GM12878 (cell line): Measurements from ENCODE around the gene EDNRB. TPM values are rescaled to one million over a fixed set of nuclear protein-coding genes. Genes with fewer than 3 reads are reported as not detected.

ENCODE experiments used
- ATAC-seq: fragments of 200-7000 bp; cut with Tn5 transposase; 3 replicates; pipeline ENCODE4 v1.9.1; 2020; ENCODE audit warnings: mild to moderate bottlenecking, moderate library complexity
- BruUV-seq: library from RNA; stranded (reverse); fragments of 400-500 nt; replicated peaks from 2 replicates; lab custom pipeline; 2021; lab: Mats Ljungman, UMichigan
- CTCF ChIA-PET: fragments of 300-600 bp; sonication (Branson Sonifier 250); formaldehyde crosslinking; extraction: SDS; loops from one replicate; lab custom pipeline; 2021; ENCODE audit warnings: inconsistent platforms; lab: Yijun Ruan, JAX
- POLR2A ChIA-PET: fragments of 350-600 bp; formaldehyde crosslinking; extraction: SDS; loops from one replicate; lab custom pipeline; 2021; ENCODE audit warnings: inconsistent platforms; lab: Charles Lee
- RAD21 ChIA-PET: fragments of 300-600 bp; sonication (Branson Sonifier 250); formaldehyde crosslinking; loops from one replicate; lab custom pipeline; 2023; ENCODE audit warnings: antibody characterized with exemption; ENCODE audit not compliant: unreplicated experiment; lab: Charles Lee
- SMC1A ChIA-PET: fragments of 300-600 bp; sonication (Branson Sonifier 250); formaldehyde crosslinking; loops from one replicate; lab custom pipeline; 2023; ENCODE audit not compliant: unreplicated experiment, uncharacterized antibody; lab: Charles Lee
- DNase-seq: peaks from one replicate; pipeline ENCODE4 v3.0.0-alpha.2; 2011; ENCODE audit warnings: low read depth, low spot score
- FAIRE-seq: peaks from 3 replicates; lab custom pipeline; 2011; peaks lifted over from hg19 to GRCh38; lab: Jason Lieb, UNC
- H2AFZ ChIP-seq: 2 replicates; pipeline ENCODE4 v1.6.0; 2011; ENCODE audit warnings: low read depth, low read length, control low read depth; ENCODE audit not compliant: control insufficient read depth
- H3K27ac ChIP-seq: 2 replicates; pipeline ENCODE4 v1.5.1; 2011; ENCODE audit warnings: control low read depth; ENCODE audit not compliant: control insufficient read depth, insufficient read depth
- H3K27me3 ChIP-seq, 2 experiments: replicated peaks in 1 of 2; 2 replicates each; pipeline versions ENCODE4 v1.6.0 to v1.6.1; 2011; ENCODE audit warnings: low read length in 1 of 2; ENCODE audit not compliant: control insufficient read depth in 2 of 2, insufficient read depth in 2 of 2
- H3K36me3 ChIP-seq, 2 experiments: 2 replicates each; pipeline ENCODE4 v1.5.1; 2011; ENCODE audit warnings: low read length in 1 of 2; ENCODE audit not compliant: control insufficient read depth in 2 of 2, insufficient read depth in 2 of 2
- H3K4me1 ChIP-seq: 2 replicates; pipeline ENCODE4 v1.6.1; 2011; ENCODE audit warnings: mild to moderate bottlenecking, low read length, moderate library complexity, mixed read lengths; ENCODE audit not compliant: control insufficient read depth, insufficient read depth
- H3K4me2 ChIP-seq: 2 replicates; pipeline ENCODE4 v1.6.0; 2011; ENCODE audit warnings: control low read depth; ENCODE audit not compliant: control insufficient read depth, insufficient read depth
- H3K4me3 ChIP-seq: fragments of 200-600 bp; sonication (generic); 2 replicates; pipeline ENCODE4 v1.5.1; 2016
- H3K79me2 ChIP-seq: 2 replicates; pipeline ENCODE4 v1.6.0; 2011; ENCODE audit warnings: low read length; ENCODE audit not compliant: control insufficient read depth, insufficient read depth
- H3K9ac ChIP-seq: 2 replicates; pipeline ENCODE4 v1.8.0; 2011; ENCODE audit warnings: low read length, control low read depth, mixed read lengths; ENCODE audit not compliant: control insufficient read depth, insufficient read depth
- H3K9me3 ChIP-seq: replicated peaks from 3 replicates; pipeline ENCODE4 v1.5.1; 2011; ENCODE audit warnings: mild to moderate bottlenecking, low read length; ENCODE audit not compliant: control insufficient read depth, insufficient read depth
- H4K20me1 ChIP-seq: 2 replicates; pipeline ENCODE4 v1.6.0; 2011; ENCODE audit not compliant: control insufficient read depth, insufficient read depth
- BACH1 ChIP-seq: fragments of 450-650 bp; IDR thresholded peaks from 2 replicates; pipeline ENCODE4 v1.6.1; 2017; ENCODE audit warnings: mild to moderate bottlenecking, borderline replicate concordance
- BRCA1 ChIP-seq: IDR thresholded peaks from 2 replicates; pipeline ENCODE4 v1.6.1; 2011; ENCODE audit warnings: low read depth, low read length, improper control_type of control experiment
- MYC ChIP-seq: IDR thresholded peaks from 2 replicates; pipeline ENCODE4 v1.6.1; 2011; ENCODE audit warnings: mild to moderate bottlenecking, low read length, moderate library complexity, inconsistent platforms; ENCODE audit not compliant: insufficient read depth, insufficient replicate concordance, insufficient read length, severe bottlenecking
- NFXL1 ChIP-seq: fragments of 450-650 bp; IDR thresholded peaks from 2 replicates; pipeline ENCODE4 v1.6.1; 2017; ENCODE audit warnings: antibody characterized with exemption, mild to moderate bottlenecking, borderline replicate concordance
- POU2F2 ChIP-seq: IDR thresholded peaks from 3 replicates; pipeline ENCODE4 v1.6.1; 2011; ENCODE audit warnings: low read depth, mild to moderate bottlenecking, low read length, borderline replicate concordance
- RBBP5 ChIP-seq: fragments of 200-600 bp; sonication (generic); conservative IDR thresholded peaks from 2 replicates; pipeline ENCODE4 v1.6.1; 2016
- SPI1 ChIP-seq: IDR thresholded peaks from 2 replicates; pipeline ENCODE4 v1.6.1; 2011; ENCODE audit warnings: low read depth, mild to moderate bottlenecking, low read length, moderate library complexity, borderline replicate concordance; ENCODE audit not compliant: insufficient read depth
- SRF ChIP-seq, 2 experiments: IDR thresholded peaks; 2 replicates each; pipeline ENCODE4 v1.6.1; 2011; ENCODE audit warnings: low read depth in 2 of 2, low read length in 2 of 2, mild to moderate bottlenecking in 1 of 2, moderate library complexity in 1 of 2
- WRNIP1 ChIP-seq: IDR thresholded peaks from 2 replicates; pipeline ENCODE4 v1.6.1; 2011; ENCODE audit warnings: low read depth, low read length, improper control_type of control experiment, borderline replicate concordance
- YBX1 ChIP-seq: fragments of 450-650 bp; IDR thresholded peaks from 2 replicates; pipeline ENCODE4 v1.6.1; 2016; ENCODE audit warnings: antibody characterized with exemption
- ZNF384 ChIP-seq: IDR thresholded peaks from 2 replicates; pipeline ENCODE4 v1.6.1; 2012; ENCODE audit warnings: low read depth, mild to moderate bottlenecking, low read length, improper control_type of control experiment, borderline replicate concordance
- WGBS: methylation state at CpG from one replicate; pipeline ENCODE4 v1.1.6; 2016; ENCODE audit warnings: low lambda C conversion rate; ENCODE audit not compliant: insufficient replicate concordance, insufficient coverage; ENCODE audit errors: missing lambda C conversion rate; 5-methylcytosine and 5-hydroxymethylcytosine counted together
- in situ Hi-C: fragments of 300-500 bp; cut with MboI; formaldehyde crosslinking; loops from 9 replicates; pipeline ENCODE4 v1.14.3; 2018; ENCODE audit warnings: mixed read lengths
- intact Hi-C: fragments of 100-400 bp; cut with micrococcal nuclease; formaldehyde crosslinking; loops from one replicate; pipeline ENCODE4 v1.14.2; 2022; ENCODE audit not compliant: unreplicated experiment
- polyA plus RNA-seq, 11 experiments: library from polyadenylated mRNA; depleted of rRNA in 4 of 11; unstranded in 6 of 11; stranded (reverse) in 5 of 11; fragments of >200 nt; fragmentation: Nextera tagmentation in 4 of 11; fragmentation: Illumina TruSeq in 1 of 11; extraction: Ambion mirVana in 4 of 11; extraction: Trizol in 1 of 11; gene quantifications; 1 replicate in 1 of 11; 2 replicates in 10 of 11; pipeline versions ENCODE4 v1.2.1 to v1.2.3, GENCODE V29; 2011 to 2016; ENCODE audit warnings: inconsistent platforms in 2 of 11, missing spikeins in 2 of 11, low read depth in 1 of 11
- total RNA-seq, 4 experiments: library from RNA; depleted of rRNA in 3 of 4; stranded (reverse); fragments of >200 nt in 3 of 4; fragmentation: Illumina TruSeq in 1 of 4; extraction: Trizol in 1 of 4; gene quantifications; 2 replicates each; pipeline versions ENCODE4 v1.2.1 to v1.2.3, GENCODE V29; 2013 to 2021
- TF ChIP-seq, protein P1 (sequence below): IDR thresholded peaks from 2 replicates; pipeline ENCODE4 v1.6.1; 2012; ENCODE audit warnings: low read length, inconsistent platforms
- TF ChIP-seq, protein P2 (sequence below): IDR thresholded peaks from 2 replicates; pipeline ENCODE4 v1.6.1; 2011; ENCODE audit warnings: borderline replicate concordance, low read depth, mild to moderate bottlenecking, moderate library complexity, low read length; ENCODE audit not compliant: insufficient read depth, poor library complexity, severe bottlenecking
- TF ChIP-seq, protein P3 (sequence below): fragments of 450-650 bp; IDR thresholded peaks from 2 replicates; pipeline ENCODE4 v1.6.1; 2016; ENCODE audit warnings: mild to moderate bottlenecking
- TF ChIP-seq, protein P4 (sequence below): fragments of 450-650 bp; formaldehyde crosslinking; IDR thresholded peaks from 2 replicates; pipeline ENCODE4 v1.4.0; 2020; ENCODE audit warnings: mild to moderate bottlenecking, moderate library complexity

EDNRB gene
- total and polyA plus RNA-seq, 10 of the 15 experiments (the other 5 are each of a cell fraction or from before 2014, with no cell fraction given), result not detected

DNA sequence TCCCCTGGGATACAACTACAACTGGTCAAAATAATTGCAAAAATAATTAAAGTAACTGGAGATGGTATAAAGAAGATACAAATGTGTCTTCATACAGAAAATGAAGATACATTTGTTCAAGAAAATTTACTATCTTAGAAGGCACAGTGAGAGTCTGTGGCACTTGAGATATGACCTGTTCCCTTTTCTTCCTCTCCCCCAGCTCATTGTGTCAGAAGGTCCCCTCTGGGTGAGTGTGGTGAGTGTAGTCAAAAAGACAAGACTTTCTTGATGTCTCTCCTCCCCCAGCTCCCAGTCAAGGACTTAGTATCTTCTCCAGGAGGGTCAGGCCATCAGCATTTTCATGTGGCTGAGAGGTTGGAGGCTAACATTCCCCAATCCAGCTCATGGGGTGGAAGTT is 51.7 kb downstream of the EDNRB start (continued):
- TF ChIP-seq NFXL1, result no peak
- TF ChIP-seq BRCA1, result no peak

DNA sequence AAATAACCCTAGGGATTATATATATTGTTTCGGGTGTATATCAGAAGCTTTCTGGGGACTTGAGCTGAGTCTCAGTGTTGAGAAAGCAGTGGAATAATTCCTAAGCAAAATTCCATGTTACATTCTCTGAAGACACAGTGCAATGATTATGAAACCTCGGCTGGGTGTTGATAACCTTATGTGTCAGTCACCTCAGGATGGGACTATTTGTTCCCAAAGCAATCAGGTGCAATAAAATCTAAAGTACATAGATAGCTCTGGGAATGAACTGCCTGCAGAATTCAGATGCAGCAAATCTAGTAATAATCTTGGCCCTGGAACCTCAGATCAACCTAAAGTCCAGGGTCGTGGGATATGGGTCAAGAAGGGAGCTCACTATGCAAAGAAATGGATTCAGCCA is 53.0 kb downstream of the EDNRB start:
- 0% methylated on average over 3 of the region's 3 CpGs for WGBS
- no peak for ATAC-seq
- H3K27ac ChIP-seq, result no peak overlapping the region
- no peaks in the 10 kb centered on the region for H3K36me3 ChIP-seq
- H3K4me3 ChIP-seq, result no peak overlapping the region
- no peak overlapping the region for H3K9ac ChIP-seq
- no peaks in the 10 kb centered on the region for H3K79me2 ChIP-seq
- ChIA-PET SMC1A (interaction anchor here (1.1 to 1.4 kb wide), 3 partner anchors 19 to 197 kb away, joined by 3 read pairs; no protein-coding TSS in a partner anchor), CTCF (no interaction called here), POLR2A (no interaction called here), RAD21 (no interaction called here)
- DNase-seq, result no peak
- H3K27me3 ChIP-seq, result no peaks in the 10 kb centered on the region
- H3K4me2 ChIP-seq, result no peak overlapping the region
- no peak for FAIRE-seq
- H2AFZ ChIP-seq, result no peak overlapping the region
- intact Hi-C loops, result no loop called here
- H3K9me3 ChIP-seq, result no peaks in the 10 kb centered on the region
- no peaks in the 10 kb centered on the region for H4K20me1 ChIP-seq
- BruUV-seq, result no TSS peak
- H3K4me1 ChIP-seq, result no peaks in the 10 kb centered on the region
- in situ Hi-C loops, result no loop called here
- TF ChIP-seq, protein P1, sequence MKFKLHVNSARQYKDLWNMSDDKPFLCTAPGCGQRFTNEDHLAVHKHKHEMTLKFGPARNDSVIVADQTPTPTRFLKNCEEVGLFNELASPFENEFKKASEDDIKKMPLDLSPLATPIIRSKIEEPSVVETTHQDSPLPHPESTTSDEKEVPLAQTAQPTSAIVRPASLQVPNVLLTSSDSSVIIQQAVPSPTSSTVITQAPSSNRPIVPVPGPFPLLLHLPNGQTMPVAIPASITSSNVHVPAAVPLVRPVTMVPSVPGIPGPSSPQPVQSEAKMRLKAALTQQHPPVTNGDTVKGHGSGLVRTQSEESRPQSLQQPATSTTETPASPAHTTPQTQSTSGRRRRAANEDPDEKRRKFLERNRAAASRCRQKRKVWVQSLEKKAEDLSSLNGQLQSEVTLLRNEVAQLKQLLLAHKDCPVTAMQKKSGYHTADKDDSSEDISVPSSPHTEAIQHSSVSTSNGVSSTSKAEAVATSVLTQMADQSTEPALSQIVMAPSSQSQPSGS, result no peak
- TF ChIP-seq YBX1, result no peak
- TF ChIP-seq, protein P2, sequence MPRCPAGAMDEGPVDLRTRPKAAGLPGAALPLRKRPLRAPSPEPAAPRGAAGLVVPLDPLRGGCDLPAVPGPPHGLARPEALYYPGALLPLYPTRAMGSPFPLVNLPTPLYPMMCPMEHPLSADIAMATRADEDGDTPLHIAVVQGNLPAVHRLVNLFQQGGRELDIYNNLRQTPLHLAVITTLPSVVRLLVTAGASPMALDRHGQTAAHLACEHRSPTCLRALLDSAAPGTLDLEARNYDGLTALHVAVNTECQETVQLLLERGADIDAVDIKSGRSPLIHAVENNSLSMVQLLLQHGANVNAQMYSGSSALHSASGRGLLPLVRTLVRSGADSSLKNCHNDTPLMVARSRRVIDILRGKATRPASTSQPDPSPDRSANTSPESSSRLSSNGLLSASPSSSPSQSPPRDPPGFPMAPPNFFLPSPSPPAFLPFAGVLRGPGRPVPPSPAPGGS, result no peak
- TF ChIP-seq POU2F2, result no peak
- TF ChIP-seq, protein P3, sequence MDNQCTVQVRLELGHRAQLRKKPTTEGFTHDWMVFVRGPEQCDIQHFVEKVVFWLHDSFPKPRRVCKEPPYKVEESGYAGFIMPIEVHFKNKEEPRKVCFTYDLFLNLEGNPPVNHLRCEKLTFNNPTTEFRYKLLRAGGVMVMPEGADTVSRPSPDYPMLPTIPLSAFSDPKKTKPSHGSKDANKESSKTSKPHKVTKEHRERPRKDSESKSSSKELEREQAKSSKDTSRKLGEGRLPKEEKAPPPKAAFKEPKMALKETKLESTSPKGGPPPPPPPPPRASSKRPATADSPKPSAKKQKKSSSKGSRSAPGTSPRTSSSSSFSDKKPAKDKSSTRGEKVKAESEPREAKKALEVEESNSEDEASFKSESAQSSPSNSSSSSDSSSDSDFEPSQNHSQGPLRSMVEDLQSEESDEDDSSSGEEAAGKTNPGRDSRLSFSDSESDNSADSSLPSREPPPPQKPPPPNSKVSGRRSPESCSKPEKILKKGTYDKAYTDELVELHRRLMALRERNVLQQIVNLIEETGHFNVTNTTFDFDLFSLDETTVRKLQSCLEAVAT, result no peak
- no peak for TF ChIP-seq BACH1
- TF ChIP-seq MYC, result no peak
- TF ChIP-seq, protein P4, sequence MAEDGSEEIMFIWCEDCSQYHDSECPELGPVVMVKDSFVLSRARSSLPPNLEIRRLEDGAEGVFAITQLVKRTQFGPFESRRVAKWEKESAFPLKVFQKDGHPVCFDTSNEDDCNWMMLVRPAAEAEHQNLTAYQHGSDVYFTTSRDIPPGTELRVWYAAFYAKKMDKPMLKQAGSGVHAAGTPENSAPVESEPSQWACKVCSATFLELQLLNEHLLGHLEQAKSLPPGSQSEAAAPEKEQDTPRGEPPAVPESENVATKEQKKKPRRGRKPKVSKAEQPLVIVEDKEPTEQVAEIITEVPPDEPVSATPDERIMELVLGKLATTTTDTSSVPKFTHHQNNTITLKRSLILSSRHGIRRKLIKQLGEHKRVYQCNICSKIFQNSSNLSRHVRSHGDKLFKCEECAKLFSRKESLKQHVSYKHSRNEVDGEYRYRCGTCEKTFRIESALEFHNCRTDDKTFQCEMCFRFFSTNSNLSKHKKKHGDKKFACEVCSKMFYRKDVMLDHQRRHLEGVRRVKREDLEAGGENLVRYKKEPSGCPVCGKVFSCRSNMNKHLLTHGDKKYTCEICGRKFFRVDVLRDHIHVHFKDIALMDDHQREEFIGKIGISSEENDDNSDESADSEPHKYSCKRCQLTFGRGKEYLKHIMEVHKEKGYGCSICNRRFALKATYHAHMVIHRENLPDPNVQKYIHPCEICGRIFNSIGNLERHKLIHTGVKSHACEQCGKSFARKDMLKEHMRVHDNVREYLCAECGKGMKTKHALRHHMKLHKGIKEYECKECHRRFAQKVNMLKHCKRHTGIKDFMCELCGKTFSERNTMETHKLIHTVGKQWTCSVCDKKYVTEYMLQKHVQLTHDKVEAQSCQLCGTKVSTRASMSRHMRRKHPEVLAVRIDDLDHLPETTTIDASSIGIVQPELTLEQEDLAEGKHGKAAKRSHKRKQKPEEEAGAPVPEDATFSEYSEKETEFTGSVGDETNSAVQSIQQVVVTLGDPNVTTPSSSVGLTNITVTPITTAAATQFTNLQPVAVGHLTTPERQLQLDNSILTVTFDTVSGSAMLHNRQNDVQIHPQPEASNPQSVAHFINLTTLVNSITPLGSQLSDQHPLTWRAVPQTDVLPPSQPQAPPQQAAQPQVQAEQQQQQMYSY (CRISPR knock-in tag), result no peak
- TF ChIP-seq ZNF384, result no peak
- TF ChIP-seq SPI1, result no peak
- no peak for TF ChIP-seq RBBP5
- TF ChIP-seq WRNIP1, result no peak
- no peak for TF ChIP-seq SRF (IDR thresholded peaks at IDR 0.05; ENCODE audit: low read depth in 2 of 2, low read length in 2 of 2)
